Activated CD4-positive, alpha-beta memory T cell treated with anti-CD3 and anti-CD28 coated beads, Interleukin-2, amount 10 ng/mL, durations not matched to agents 7 days and 5 days (primary cell): ENCODE data around the gene MYH15. TPM values are rescaled to one million over a fixed set of nuclear protein-coding genes. Genes with fewer than 3 reads are reported as not detected.

Source experiments
- CTCF ChIA-PET: fragments of 350-600 bp; sonication (Branson Sonifier 250); formaldehyde crosslinking; loops from one replicate; lab custom pipeline; 2021; ENCODE audit warnings: antibody characterized with exemption, inconsistent platforms; lab: Charles Lee
- POLR2A ChIA-PET: fragments of 350-600 bp; sonication (Branson Sonifier 250); formaldehyde crosslinking; loops from one replicate; lab custom pipeline; 2021; ENCODE audit warnings: antibody characterized with exemption; lab: Charles Lee
- DNase-seq: peaks from one replicate; pipeline ENCODE4 v3.0.0-alpha.2; 2020
- H3K27ac Mint-ChIP-seq: one replicate; pipeline ENCODE4 v1.8.0; 2021; ENCODE audit warnings: mild to moderate bottlenecking, mixed read lengths
- H3K27me3 Mint-ChIP-seq: one replicate; pipeline ENCODE4 v1.8.0; 2021; ENCODE audit warnings: mixed read lengths
- H3K36me3 Mint-ChIP-seq: one replicate; pipeline ENCODE4 v1.8.0; 2021; ENCODE audit warnings: low read depth, mixed read lengths
- H3K4me1 Mint-ChIP-seq: one replicate; pipeline ENCODE4 v1.8.0; 2021; ENCODE audit warnings: mixed read lengths
- H3K4me3 Mint-ChIP-seq: one replicate; pipeline ENCODE4 v1.8.0; 2021; ENCODE audit warnings: mild to moderate bottlenecking, mixed read lengths
- H3K9me3 Mint-ChIP-seq: one replicate; pipeline ENCODE4 v1.8.0; 2021; ENCODE audit warnings: mixed read lengths
- total RNA-seq, 2 experiments: library from RNA; stranded (reverse); gene quantifications; one replicate each; pipeline ENCODE4 v1.2.3, GENCODE V29; 2021

MYH15 gene
- total RNA-seq, 2 experiments from 2014 or later, result 0.10 to 0.28 TPM

DNA sequence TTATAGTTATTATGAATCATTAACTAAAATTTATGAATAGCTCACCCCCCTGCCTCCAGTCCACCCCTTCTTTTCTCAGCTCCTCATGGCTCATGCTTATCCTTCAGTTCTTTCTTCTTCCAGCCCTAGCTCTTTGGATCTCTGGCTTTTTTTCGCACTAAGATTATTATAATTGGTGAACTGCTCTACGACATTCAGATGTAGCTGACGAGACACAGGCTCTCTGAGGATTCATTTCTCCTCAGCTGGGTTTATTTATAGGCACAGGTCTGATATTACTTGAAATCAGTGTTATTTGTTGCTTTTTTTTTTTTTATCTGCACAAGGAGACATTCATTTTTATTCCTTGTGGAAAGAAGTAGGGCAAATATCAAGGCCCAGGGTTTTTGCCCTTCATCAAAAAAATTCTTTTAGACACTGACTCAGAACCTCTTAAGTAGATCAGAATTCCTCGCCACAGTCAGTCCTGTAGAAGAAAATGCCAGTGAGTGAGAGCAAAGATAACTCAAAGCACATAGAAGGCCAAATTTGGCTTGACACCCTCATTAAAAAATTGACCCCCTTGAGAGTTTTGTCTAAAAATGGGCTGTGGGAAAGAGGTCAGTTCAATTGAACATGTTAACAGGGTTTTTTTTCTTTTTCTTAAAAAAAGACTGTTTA is 106.6 kb downstream of the MYH15 start:
- H3K27ac Mint-ChIP-seq, result no peak overlapping the region
- CTCF ChIA-PET, result interaction anchor here (0.7 to 4.3 kb wide), 6 partner anchors 23 to 476 kb away, joined by 3 to 26 read pairs (median 6); no protein-coding TSS in a partner anchor
- POLR2A ChIA-PET, result no interaction called here
- H3K4me3 Mint-ChIP-seq, result no peak overlapping the region
- H3K9me3 Mint-ChIP-seq, result no peaks in the 10 kb centered on the region
- H3K36me3 Mint-ChIP-seq, result no peaks in the 10 kb centered on the region
- no peaks in the 10 kb centered on the region for H3K27me3 Mint-ChIP-seq
- H3K4me1 Mint-ChIP-seq, result peaks cover 3% of the 10 kb centered on the region
- no peak for DNase-seq

DNA sequence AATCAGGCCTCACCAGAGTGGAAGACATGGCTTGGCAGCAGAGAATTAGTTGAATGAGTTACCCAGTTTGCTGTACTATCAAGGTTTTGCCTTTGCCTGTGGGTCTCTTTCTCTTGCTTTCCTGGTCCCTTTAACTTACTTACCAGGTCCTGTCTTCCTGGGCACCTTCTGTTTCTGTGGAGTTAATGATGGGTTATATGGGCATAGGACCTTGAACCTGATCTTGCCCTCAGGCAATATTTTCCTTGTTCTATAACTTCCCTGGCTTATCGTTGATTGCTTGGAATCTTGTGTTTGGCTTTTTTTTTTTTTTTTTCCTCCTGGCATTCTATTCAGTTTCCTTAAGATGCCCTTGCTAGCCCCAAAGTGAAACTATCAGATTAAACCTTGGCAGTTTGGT is 107.2 kb downstream of the MYH15 start:
- Mint-ChIP-seq H3K27me3 (no peaks in the 10 kb centered on the region), H3K36me3 (no peaks in the 10 kb centered on the region), H3K27ac (no peak overlapping the region), H3K9me3 (no peaks in the 10 kb centered on the region), H3K4me1 (peaks cover 3% of the 10 kb centered on the region), H3K4me3 (no peak overlapping the region)
- CTCF ChIA-PET, result interaction anchor here (0.7 to 4.3 kb wide), 5 partner anchors 22 to 318 kb away, joined by 3 to 26 read pairs (median 5); no protein-coding TSS in a partner anchor
- no peak for DNase-seq
- POLR2A ChIA-PET, result no interaction called here

DNA sequence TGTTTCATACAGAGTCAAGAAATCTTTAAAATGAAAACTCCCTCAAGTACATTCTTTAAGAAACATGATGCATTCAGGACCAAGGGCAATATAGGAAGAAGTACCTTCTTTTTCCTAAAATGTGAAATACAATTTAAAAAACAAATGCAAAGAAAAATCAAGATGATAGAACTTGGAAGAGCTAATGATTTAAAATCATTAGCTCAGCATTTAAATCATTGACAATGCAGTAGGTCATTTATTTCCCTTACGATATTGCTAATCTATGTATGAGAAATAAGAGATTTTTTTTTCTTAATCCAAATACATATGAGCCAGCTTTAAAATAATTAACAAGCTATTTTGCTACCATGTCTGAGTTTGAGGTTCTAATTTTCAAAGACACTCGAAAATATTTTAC is 108.6 kb downstream of the MYH15 start:
- no peaks in the 10 kb centered on the region for H3K27me3 Mint-ChIP-seq
- H3K27ac Mint-ChIP-seq, result no peak overlapping the region
- no peaks in the 10 kb centered on the region for H3K36me3 Mint-ChIP-seq
- no peak for DNase-seq
- H3K4me3 Mint-ChIP-seq, result no peak overlapping the region
- H3K9me3 Mint-ChIP-seq, result no peaks in the 10 kb centered on the region
- H3K4me1 Mint-ChIP-seq, result peaks cover 3% of the 10 kb centered on the region
- ChIA-PET POLR2A (no interaction called here), CTCF (interaction anchor here (0.5 to 4.3 kb wide), 3 partner anchors 17 to 248 kb away, joined by 3 to 26 read pairs (median 3); no protein-coding TSS in a partner anchor)

DNA sequence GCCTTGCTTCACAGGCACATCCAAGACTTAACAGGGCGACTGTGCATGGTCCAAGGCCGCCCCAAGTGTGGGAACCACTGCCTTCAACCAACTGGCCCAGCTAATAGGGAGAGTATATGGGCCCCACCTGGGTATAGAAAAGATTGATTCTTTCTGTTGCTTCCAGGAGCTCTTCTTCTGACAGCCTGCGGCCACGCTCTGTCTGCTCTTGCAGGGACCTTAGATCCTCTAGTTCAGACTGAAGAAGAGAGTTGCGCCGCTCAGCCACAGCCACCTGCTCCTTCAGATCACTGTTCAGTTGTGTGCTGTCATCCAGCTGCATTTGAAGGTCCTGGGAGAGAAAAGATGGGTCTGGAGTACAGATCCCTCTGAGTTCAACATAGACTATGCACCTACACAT is 111.9 kb downstream of the MYH15 start:
- ChIA-PET CTCF (no interaction called here), POLR2A (no interaction called here)
- DNase-seq, result no peak
- no peaks in the 10 kb centered on the region for H3K9me3 Mint-ChIP-seq
- H3K27ac Mint-ChIP-seq, result no peak overlapping the region
- H3K4me1 Mint-ChIP-seq, result no peaks in the 10 kb centered on the region
- H3K27me3 Mint-ChIP-seq, result no peaks in the 10 kb centered on the region
- no peak overlapping the region for H3K4me3 Mint-ChIP-seq
- no peaks in the 10 kb centered on the region for H3K36me3 Mint-ChIP-seq

DNA sequence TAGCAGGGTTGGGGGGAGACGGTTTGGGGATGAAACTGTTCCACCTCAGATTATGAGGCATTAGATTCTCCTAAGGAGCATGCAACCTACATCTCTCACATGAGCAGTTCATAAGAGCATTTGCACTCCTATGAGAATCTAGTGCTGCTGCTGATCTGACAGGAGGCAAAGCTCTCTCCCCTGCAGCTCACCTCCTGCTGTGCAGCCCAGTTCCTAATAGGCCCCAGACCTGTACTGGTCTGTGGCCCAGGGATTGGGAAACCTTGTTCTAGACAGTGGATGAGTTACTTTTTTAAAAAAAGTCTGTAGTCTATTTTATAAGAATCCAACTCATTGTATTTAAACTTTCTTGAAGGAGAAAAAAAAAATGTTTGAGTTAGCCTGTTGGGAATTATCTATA is 114.1 kb downstream of the MYH15 start:
- CTCF ChIA-PET, result no interaction called here
- Mint-ChIP-seq H3K4me3 (no peak overlapping the region), H3K4me1 (no peaks in the 10 kb centered on the region), H3K27me3 (peaks cover 4% of the 10 kb centered on the region), H3K9me3 (no peaks in the 10 kb centered on the region), H3K36me3 (no peaks in the 10 kb centered on the region), H3K27ac (no peak overlapping the region)
- POLR2A ChIA-PET, result no interaction called here
- no peak for DNase-seq

DNA sequence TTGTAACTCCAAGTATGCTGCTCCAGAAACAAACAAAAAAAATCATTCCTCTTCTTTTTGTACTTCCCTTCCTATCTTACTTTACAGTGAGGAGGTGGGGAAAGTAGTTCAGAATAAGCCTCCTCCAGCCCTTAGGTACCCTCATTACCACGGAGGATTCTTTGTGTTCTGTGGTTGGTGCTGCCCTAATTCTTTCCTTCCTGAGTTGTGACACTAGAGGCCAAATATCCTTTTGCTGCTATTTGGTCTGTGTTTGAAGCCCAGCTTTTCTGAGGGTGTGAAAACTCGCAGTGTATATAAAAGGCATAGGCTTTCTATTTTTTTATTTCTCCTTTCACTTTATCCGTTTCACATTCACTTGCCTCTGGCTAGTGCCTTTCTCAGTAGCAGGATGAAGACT is 115.8 kb downstream of the MYH15 start:
- Mint-ChIP-seq H3K36me3 (no peaks in the 10 kb centered on the region), H3K4me3 (no peak overlapping the region), H3K27ac (no peak overlapping the region), H3K9me3 (no peaks in the 10 kb centered on the region), H3K27me3 (peaks cover 6% of the 10 kb centered on the region), H3K4me1 (no peaks in the 10 kb centered on the region)
- ChIA-PET CTCF (no interaction called here), POLR2A (no interaction called here)
- no peak for DNase-seq

DNA sequence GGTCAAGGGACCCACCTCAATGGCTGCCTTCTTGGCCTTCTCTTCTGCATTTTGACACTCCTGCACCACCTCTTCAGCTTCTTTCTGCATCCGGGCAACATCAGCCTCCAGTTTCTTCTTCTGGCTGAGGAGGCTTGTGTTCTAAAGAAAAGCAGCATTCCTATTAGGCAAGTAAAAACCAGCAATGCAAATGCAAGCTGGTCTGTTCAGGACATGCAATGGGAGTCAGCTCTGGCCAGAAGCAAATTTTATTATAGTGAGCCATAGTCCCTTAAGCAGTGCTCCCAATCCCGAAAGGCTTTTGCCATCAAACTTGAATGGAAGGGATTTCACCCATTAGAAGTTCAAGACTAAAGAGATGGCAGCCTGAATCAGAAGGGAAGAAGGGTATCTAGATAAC is 116.4 kb downstream of the MYH15 start:
- no peaks in the 10 kb centered on the region for H3K9me3 Mint-ChIP-seq
- no peaks in the 10 kb centered on the region for H3K36me3 Mint-ChIP-seq
- CTCF ChIA-PET, result interaction anchor here (1.7 kb wide), 1 partner anchor 12 kb away, joined by 5 read pairs; no protein-coding TSS in a partner anchor
- peaks cover 6% of the 10 kb centered on the region for H3K27me3 Mint-ChIP-seq
- no peak for DNase-seq
- POLR2A ChIA-PET, result no interaction called here
- H3K4me3 Mint-ChIP-seq, result no peak overlapping the region
- peaks cover 5% of the 10 kb centered on the region for H3K4me1 Mint-ChIP-seq
- H3K27ac Mint-ChIP-seq, result no peak overlapping the region

DNA sequence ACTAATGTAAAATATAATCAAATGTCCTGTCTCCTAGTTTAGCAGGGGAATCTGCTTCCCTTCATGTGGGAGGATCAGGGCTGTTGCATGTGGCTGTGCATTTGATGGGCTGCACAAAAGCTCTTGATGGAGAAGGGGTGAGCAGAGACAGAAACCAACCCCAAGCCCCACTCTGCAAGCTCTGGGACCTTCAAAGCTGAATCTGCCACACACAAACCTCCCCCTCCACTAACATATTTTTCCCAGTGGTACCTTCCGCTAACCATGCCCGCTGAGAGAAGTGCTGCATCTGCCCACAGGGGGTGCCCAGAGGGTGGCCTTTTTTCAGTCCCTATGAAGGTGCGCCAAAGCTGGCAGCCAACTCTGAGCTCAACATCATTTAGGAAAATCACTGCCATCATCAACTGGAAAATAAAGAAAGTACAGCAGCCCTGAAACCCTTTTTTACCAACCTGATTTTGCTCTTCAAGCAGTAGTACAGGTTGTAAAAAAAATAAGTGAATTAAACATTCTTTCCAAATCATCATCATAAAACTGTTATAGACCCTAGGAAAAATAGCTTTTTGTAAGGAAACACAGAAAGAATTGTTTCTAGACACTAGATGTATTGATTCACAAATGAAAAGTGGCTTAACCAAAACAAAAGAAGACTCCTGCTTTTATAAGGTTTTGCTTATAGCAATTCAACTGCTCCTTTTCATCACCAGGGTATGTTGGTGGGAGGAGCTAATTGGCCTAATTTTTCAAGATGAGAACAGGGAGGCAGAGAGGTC is 117.1 kb downstream of the MYH15 start:
- DNase-seq, result no peak
- no peaks in the 10 kb centered on the region for H3K36me3 Mint-ChIP-seq
- no peak overlapping the region for H3K4me3 Mint-ChIP-seq
- peaks cover 6% of the 10 kb centered on the region for H3K27me3 Mint-ChIP-seq
- H3K9me3 Mint-ChIP-seq, result no peaks in the 10 kb centered on the region
- H3K27ac Mint-ChIP-seq, result no peak overlapping the region
- ChIA-PET CTCF (interaction anchor here (0.7 to 1.7 kb wide), 2 partner anchors 13 to 137 kb away, joined by 3 to 5 read pairs; no protein-coding TSS in a partner anchor), POLR2A (interaction anchor here (1.4 kb wide), 1 partner anchor 13 kb away, joined by 3 read pairs; no protein-coding TSS in a partner anchor)
- H3K4me1 Mint-ChIP-seq, result peaks cover 12% of the 10 kb centered on the region

DNA sequence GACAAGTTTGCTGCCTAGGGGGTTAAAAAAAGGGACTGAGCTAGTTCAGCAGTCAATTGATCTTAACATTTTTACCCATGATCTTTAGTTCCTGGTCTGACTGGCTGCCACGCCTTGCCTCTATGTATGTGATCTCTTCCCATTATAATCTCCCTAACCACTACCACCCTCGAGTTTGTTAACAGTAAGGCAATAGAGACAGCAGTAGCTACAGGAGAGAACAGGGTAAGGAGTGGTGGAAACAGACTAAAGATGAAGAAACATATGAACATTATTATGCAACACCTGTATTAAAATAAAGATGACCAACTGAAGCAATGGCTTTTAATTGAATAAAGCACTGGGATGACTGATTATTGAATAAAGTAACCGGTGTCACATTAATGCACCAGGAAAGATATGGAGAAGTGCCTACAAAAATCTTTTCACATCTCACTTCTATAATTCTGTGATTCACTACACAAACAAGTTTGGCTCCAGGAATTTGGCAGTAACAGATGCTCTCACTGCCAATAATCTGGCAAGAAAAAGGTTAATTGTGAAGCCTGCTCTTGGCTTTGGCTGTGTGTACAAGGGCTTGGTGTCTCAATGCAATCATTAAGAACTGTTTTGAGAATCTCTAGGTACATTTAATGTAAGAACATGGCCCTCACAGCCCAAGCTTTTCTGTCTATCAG is 118.3 kb downstream of the MYH15 start:
- Mint-ChIP-seq H3K4me1 (peaks cover 24% of the 10 kb centered on the region), H3K36me3 (no peaks in the 10 kb centered on the region), H3K4me3 (no peak overlapping the region), H3K9me3 (no peaks in the 10 kb centered on the region), H3K27me3 (peaks cover 6% of the 10 kb centered on the region), H3K27ac (no peak overlapping the region)
- ChIA-PET CTCF (interaction anchor here (1.7 kb wide), 1 partner anchor 14 kb away, joined by 5 read pairs; no protein-coding TSS in a partner anchor), POLR2A (interaction anchor here (0.9 to 1.4 kb wide), 2 partner anchors 11 to 234 kb away, joined by 3 read pairs; no protein-coding TSS in a partner anchor)
- DNase-seq, result no peak

DNA sequence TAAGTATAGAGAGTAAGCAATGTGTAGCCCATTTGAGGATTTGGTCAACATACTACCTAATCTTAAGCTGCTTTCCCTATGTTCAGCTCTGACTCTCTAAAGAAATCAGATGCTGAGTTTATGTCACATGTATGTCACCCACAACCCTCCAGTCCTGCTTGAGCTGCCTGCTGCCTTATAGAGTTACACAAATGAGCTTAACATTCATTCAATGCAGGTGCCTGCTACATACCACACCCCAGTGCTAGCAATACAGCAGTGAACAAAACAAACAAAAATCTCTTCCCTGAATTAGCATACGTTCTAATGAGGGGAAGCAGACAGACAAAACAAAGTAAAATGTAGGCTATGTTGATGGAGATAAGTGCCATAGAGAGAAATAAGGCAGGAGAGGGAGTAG is 121.0 kb downstream of the MYH15 start:
- H3K27ac Mint-ChIP-seq, result no peak overlapping the region

DNA sequence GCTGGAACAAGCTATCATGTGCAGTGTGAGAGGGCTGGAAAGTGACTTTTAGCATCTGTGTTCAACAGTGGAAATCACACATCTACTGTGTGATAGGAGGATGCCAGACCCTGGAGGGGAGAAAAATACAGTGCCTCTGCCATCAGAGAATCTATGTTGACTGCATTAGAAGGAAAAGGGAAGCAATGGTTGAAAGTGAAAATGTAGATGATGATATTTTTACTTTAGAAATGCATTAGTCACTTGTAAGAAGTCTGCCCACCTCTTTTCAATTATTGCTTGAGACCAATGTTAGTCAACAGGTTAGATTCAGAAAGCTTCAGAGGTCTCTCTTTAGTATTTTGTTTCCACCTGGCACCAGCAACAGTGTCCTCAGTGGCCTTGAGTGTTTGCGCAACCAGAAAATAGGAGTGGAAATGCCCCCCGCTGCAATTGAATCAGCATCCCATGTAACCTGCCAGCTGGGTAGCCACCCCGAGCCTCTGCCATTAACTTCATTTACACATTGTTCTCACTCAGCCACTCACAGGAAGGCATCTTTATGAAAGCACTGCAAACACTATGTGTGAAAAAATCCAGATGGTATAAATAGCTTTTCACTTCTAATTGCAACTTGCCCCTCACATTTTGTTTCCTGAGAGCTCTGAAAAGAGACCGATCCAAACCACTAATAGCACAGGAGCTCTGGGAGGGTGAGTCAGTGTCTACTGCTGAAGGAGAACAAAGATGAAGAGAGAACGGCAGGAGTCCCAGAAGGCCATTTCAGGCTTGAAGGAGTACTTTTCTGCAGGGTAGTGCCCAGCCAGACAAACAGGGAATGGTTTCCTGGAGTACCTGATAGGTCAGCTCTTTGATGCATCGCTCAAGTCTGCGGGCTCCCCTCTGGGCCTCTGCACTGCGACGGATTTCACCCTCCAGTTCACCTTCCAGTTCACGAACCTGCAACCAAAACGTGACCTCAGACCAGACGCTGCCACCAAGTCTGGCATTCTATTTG is 122.0 kb downstream of the MYH15 start:
- CTCF ChIA-PET, result interaction anchor here (1.8 kb wide), 1 partner anchor 235 kb away, joined by 5 read pairs; no protein-coding TSS in a partner anchor
- POLR2A ChIA-PET, result interaction anchor here (0.8 kb wide), 1 partner anchor 95 kb away, joined by 3 read pairs; no protein-coding TSS in a partner anchor
- Mint-ChIP-seq H3K4me3 (no peak overlapping the region), H3K36me3 (no peaks in the 10 kb centered on the region), H3K4me1 (peaks cover 32% of the 10 kb centered on the region), H3K9me3 (peaks cover 2% of the 10 kb centered on the region), H3K27ac (peak overlapping the region; percentile 2), H3K27me3 (peaks cover 7% of the 10 kb centered on the region)
- DNase-seq, result no peak

More for the DNA sequence above, 121.0 kb downstream of the MYH15 start:
- H3K27me3 Mint-ChIP-seq, result peaks cover 7% of the 10 kb centered on the region
- ChIA-PET POLR2A (no interaction called here), CTCF (interaction anchor here (1.8 kb wide), 1 partner anchor 236 kb away, joined by 5 read pairs; no protein-coding TSS in a partner anchor)
- peaks cover 32% of the 10 kb centered on the region for H3K4me1 Mint-ChIP-seq
- no peak overlapping the region for H3K4me3 Mint-ChIP-seq
- DNase-seq, result no peak
- no peaks in the 10 kb centered on the region for H3K36me3 Mint-ChIP-seq
- H3K9me3 Mint-ChIP-seq, result peaks cover 2% of the 10 kb centered on the region

DNA sequence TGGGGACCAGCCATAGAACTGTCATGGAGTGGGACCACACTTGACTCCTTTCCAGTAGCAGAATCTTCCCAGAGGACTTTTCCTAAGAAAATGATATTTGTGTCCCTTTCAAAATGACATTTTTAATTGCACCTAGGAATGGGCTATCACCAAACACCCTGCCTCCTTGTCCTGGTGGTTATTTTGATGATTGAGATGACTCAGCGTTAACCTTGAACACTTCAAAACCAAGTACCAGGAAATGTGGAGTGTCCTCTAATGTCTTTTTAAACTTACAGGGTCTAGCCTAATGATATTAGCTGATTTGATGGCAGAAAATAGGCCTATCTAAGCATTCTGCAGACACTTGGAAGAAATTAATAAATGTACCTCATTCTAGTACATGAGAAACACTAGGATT is 123.3 kb downstream of the MYH15 start:
- no peak for DNase-seq
- Mint-ChIP-seq H3K9me3 (peaks cover 2% of the 10 kb centered on the region), H3K4me1 (peaks cover 32% of the 10 kb centered on the region), H3K27ac (no peak overlapping the region), H3K27me3 (peaks cover 7% of the 10 kb centered on the region), H3K4me3 (no peak overlapping the region), H3K36me3 (no peaks in the 10 kb centered on the region)
- ChIA-PET POLR2A (no interaction called here), CTCF (no interaction called here)
